Neutrophil (primary cell): ENCODE results near the gene NMNAT2.

ENCODE experiments used
- H3K27ac ChIP-seq: fragments of 200-600 bp; sonication (generic); 2 replicates; pipeline ENCODE4 v1.5.1; 2016; ENCODE audit warnings: mild to moderate bottlenecking, moderate library complexity
- H3K27me3 ChIP-seq: fragments of 200-600 bp; sonication (generic); 2 replicates; pipeline ENCODE4 v1.6.0; 2016; ENCODE audit warnings: mild to moderate bottlenecking
- H3K36me3 ChIP-seq: fragments of 200-600 bp; sonication (generic); 2 replicates; pipeline ENCODE4 v1.5.1; 2017
- H3K4me1 ChIP-seq, 2 experiments: fragments of 200-600 bp in 1 of 2; sonication (generic) in 1 of 2; 1 replicate in 1 of 2; 2 replicates in 1 of 2; pipeline versions ENCODE4 v1.5.1 to v1.6.1; 2013 to 2016; ENCODE audit warnings: low read depth in 1 of 2, low read length in 1 of 2, mild to moderate bottlenecking in 1 of 2, moderate library complexity in 1 of 2; ENCODE audit not compliant: control insufficient read depth in 1 of 2, insufficient read depth in 1 of 2
- H3K4me3 ChIP-seq, 2 experiments: fragments of 200-600 bp in 1 of 2; sonication (generic) in 1 of 2; 1 replicate in 1 of 2; 2 replicates in 1 of 2; pipeline ENCODE4 v1.5.1; 2013 to 2016; ENCODE audit warnings: low read depth in 1 of 2, low read length in 1 of 2, mild to moderate bottlenecking in 1 of 2, moderate library complexity in 1 of 2
- H3K9me3 ChIP-seq: fragments of 200-600 bp; sonication (generic); 2 replicates; pipeline ENCODE4 v1.5.1; 2016
- CTCF ChIP-seq: fragments of 200-600 bp; sonication (generic); IDR thresholded peaks from 2 replicates; pipeline ENCODE4 v1.5.1; 2016; ENCODE audit warnings: antibody characterized with exemption

The NMNAT2 gene

GRCh38 chr1:183304440-183305107 is 113.6 kb downstream of the NMNAT2 start:
- no peak overlapping the region for H3K27ac ChIP-seq
- no peak overlapping the region for H3K4me3 ChIP-seq

GRCh38 chr1:183303901-183304300 is 114.3 kb downstream of the NMNAT2 start:
- H3K9me3 ChIP-seq, result no peaks in the 10 kb centered on the region
- no peak overlapping the region for H3K27ac ChIP-seq
- no peak overlapping the region for H3K4me3 ChIP-seq
- H3K4me1 ChIP-seq, result no peaks in the 10 kb centered on the region
- TF ChIP-seq CTCF, result no peak
- no peaks in the 10 kb centered on the region for H3K36me3 ChIP-seq
- peaks cover 15% of the 10 kb centered on the region for H3K27me3 ChIP-seq

More at GRCh38 chr1:183304440-183305107, 113.6 kb downstream of the NMNAT2 start:
- TF ChIP-seq CTCF, result no peak
- Histone ChIP-seq H3K4me1 (no peaks in the 10 kb centered on the region), H3K9me3 (no peaks in the 10 kb centered on the region), H3K27me3 (peaks cover 15% of the 10 kb centered on the region), H3K36me3 (no peaks in the 10 kb centered on the region)

GRCh38 chr1:183303323-183303645 is 114.9 kb downstream of the NMNAT2 start:
- Histone ChIP-seq H3K27ac (no peak overlapping the region), H3K4me3 (no peak overlapping the region), H3K36me3 (no peaks in the 10 kb centered on the region), H3K27me3 (peaks cover 15% of the 10 kb centered on the region), H3K9me3 (no peaks in the 10 kb centered on the region), H3K4me1 (no peaks in the 10 kb centered on the region)
- TF ChIP-seq CTCF, result no peak

GRCh38 chr1:183302452-183303322 is 115.5 kb downstream of the NMNAT2 start:
- no peak overlapping the region for H3K4me3 ChIP-seq
- TF ChIP-seq CTCF, result no peak
- H3K27me3 ChIP-seq, result peaks cover 15% of the 10 kb centered on the region

GRCh38 chr1:183301239-183301638 is 116.9 kb downstream of the NMNAT2 start:
- no peaks in the 10 kb centered on the region for H3K9me3 ChIP-seq
- TF ChIP-seq CTCF, result no peak

More at GRCh38 chr1:183302452-183303322, 115.5 kb downstream of the NMNAT2 start:
- H3K4me1 ChIP-seq, result no peaks in the 10 kb centered on the region
- no peaks in the 10 kb centered on the region for H3K9me3 ChIP-seq
- H3K36me3 ChIP-seq, result no peaks in the 10 kb centered on the region
- no peak overlapping the region for H3K27ac ChIP-seq

More at GRCh38 chr1:183301239-183301638, 116.9 kb downstream of the NMNAT2 start:
- no peaks in the 10 kb centered on the region for H3K36me3 ChIP-seq
- H3K27ac ChIP-seq, result no peak overlapping the region
- no peak overlapping the region for H3K4me3 ChIP-seq
- no peaks in the 10 kb centered on the region for H3K4me1 ChIP-seq
- H3K27me3 ChIP-seq, result peaks cover 9% of the 10 kb centered on the region
